G401 (cell line): ENCODE data around the gene CACNA2D2. TPM values are rescaled to one million over a fixed set of nuclear protein-coding genes. Genes with fewer than 3 reads are reported as not detected.

ENCODE experiments used
- DNase-seq: peaks from one replicate; pipeline ENCODE4 v3.0.0-alpha.2; 2015; ENCODE audit warnings: low spot score
- in situ Hi-C: cut with HindIII; loops from 2 replicates; pipeline ENCODE4 v1.10.0; 2016; ENCODE audit warnings: low sequenced_read_pairs, mixed read lengths
- total RNA-seq: library from RNA; depleted of rRNA; stranded (reverse); fragments of >200 nt; shearing (Covaris generic); gene quantifications from 2 replicates; pipeline ENCODE4 v1.2.3, GENCODE V29; 2014

CACNA2D2 gene
- total RNA-seq, 1 experiment from 2014 or later = 2.0 TPM

GRCh38 chr3:50342813-50343633 lies 160.4 kb downstream of the CACNA2D2 start:
- in situ Hi-C loops = no loop called here
- no peak for DNase-seq

- in situ Hi-C loops = no loop called here
- no peak for DNase-seq
These were observed 161.3 kb downstream of the CACNA2D2 start for GRCh38 chr3:50341996-50342650.

DNA sequence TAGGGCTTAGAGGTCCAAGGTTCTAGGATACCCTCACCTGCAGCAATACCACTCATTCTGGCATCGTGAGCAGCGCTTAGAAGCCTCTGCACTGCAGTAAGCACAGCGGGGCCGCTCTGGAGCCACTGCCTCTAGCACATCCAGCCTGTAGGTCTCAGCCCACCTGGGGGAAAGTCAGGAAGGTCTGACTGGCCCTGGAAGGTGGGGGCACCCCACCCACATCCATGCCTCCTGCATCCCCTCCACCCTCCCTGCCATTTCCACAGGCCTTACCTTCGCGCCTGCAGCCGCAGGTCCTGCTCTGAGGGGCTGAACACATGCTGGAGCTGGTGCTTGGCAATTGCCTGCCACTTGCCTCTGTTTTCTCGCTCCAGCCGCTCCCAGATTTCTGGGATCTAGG lies 161.9 kb downstream of the CACNA2D2 start:
- in situ Hi-C loops = no loop called here
- no peak for DNase-seq

GRCh38 chr3:50340448-50341329 lies 162.7 kb downstream of the CACNA2D2 start, which contains the start of gene RASSF1:
Gene RASSF1 (minus strand): TSS chr3:50340836. CDS start chr3:50340805, 31 bp downstream.
- DNase-seq = peak; percentile 57
- in situ Hi-C loops = no loop called here

DNA sequence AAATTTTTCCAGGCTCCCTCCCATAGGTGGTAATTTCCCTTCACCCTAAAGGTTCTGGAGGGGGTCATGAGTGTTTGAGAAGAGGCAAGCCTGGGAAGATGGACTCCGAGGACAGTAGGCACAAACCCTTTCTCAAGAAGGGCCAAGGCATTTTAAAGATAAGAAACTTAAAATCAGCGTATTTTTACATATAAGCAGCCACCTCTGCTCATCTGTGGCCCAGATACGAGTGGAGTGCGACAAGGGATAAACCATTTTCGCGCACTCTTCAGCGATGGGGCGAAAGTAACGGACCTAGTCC lies 163.3 kb downstream of the CACNA2D2 start:
- DNase-seq = no peak
- in situ Hi-C loops = no loop called here

- DNase-seq = no peak
- in situ Hi-C loops = no loop called here
These were observed 163.8 kb downstream of the CACNA2D2 start for GRCh38 chr3:50339485-50340146.

- in situ Hi-C loops = no loop called here
- DNase-seq = no peak
These were observed 164.5 kb downstream of the CACNA2D2 start for GRCh38 chr3:50338965-50339364.

DNA sequence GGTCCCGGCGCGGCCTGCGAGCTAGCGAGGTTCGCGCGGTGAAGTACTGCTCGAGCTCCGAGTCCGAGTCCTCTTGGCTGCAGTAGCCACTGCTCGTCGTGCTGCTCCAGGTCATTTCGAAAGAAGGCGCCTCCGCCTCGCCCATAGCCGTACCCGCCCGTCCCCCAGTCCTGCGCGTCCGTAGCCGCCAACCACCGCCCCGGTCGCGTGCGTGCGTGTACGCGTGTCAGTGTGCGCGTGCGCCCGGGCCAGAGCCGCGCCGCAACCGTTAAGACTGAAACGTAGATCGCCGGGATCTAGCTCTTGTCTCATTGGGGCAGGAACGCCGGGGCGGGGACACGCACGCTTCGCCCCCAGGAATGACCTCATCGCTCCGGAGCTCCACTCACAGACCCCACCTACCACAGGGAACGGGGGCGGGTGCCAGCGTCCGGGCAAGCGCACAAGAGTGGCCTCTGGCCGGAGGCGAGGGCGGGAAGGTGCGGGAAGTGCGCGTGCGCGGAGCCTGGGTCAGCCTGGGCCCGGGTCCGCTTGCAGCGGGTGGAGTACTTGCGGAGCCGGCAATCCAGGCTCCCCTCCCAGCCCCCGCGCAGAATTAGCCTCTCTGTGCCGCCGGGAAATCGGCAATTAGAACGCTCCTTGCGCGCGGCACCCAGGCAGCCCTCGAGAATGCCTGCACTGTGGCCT lies 166.1 kb downstream of the CACNA2D2 start:
- DNase-seq = peak; percentile 99
- in situ Hi-C loops = no loop called here

GRCh38 chr3:50336452-50337174 lies 166.8 kb downstream of the CACNA2D2 start:
- DNase-seq = no peak
- in situ Hi-C loops = no loop called here

- in situ Hi-C loops = no loop called here
- DNase-seq = no peak
These were observed 168.9 kb downstream of the CACNA2D2 start for GRCh38 chr3:50334339-50335075.

- no peak for DNase-seq
- in situ Hi-C loops = no loop called here
These were observed 169.6 kb downstream of the CACNA2D2 start for GRCh38 chr3:50333744-50334328.

GRCh38 chr3:50331364-50331907 lies 172.0 kb downstream of the CACNA2D2 start:
- in situ Hi-C loops = no loop called here

GRCh38 chr3:50330330-50330729 lies 173.1 kb downstream of the CACNA2D2 start:
- in situ Hi-C loops = no loop called here
- no peak for DNase-seq

More at GRCh38 chr3:50331364-50331907, 172.0 kb downstream of the CACNA2D2 start:
- DNase-seq = no peak

DNA sequence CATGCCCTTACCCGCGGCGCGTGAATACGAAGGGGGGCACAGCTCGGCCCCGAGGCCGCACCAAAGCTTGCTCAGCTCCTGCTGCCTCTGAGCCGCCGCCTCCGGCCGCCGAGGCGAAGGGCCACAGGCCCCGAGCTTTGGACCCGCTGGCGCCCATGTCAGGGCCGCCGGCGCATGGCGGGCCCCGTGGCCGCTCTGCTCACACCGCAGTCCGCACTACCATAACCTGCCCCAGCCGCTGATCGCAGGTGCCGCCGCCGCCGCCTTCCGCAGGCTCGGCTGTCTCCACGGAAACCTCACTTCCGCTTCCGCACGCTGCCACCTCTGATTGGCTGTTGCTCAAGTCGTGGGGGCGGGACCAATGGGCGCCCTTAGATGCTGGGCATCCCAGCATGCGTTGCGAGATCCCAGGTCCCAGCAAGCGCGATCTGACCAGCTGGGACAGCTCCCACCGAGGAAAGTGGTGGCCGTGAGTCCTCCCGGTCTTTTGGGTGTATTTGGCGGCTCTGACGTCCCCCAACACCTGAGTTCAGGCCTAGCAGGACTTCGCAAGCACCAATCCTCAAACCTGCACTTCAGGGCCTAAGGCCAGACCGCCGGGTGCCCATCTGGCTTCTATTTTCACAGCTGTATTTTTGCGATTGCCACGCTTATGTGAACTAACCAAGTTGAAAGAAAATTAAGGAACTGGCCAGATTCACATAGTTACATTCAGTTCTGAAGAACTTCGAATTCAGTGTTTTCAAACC lies 175.3 kb downstream of the CACNA2D2 start, which contains the start of gene TUSC2:
TSS of gene TUSC2 (minus strand) at position 281 of the 749 bp plus-strand sequence. CDS start at position 157, 124 bp downstream.
- peak; percentile 98 for DNase-seq
- in situ Hi-C loops = loop anchor here (5.0 kb wide), 1 partner anchor 86 kb away; no protein-coding TSS in a partner anchor

- in situ Hi-C loops = loop anchor here (5.0 kb wide), 1 partner anchor 85 kb away; no protein-coding TSS in a partner anchor
- DNase-seq = no peak
These were observed 176.3 kb downstream of the CACNA2D2 start for GRCh38 chr3:50327129-50327528.

- in situ Hi-C loops = loop anchor here (5.0 kb wide), 1 partner anchor 84 kb away; no protein-coding TSS in a partner anchor
- DNase-seq = no peak
These were observed 177.3 kb downstream of the CACNA2D2 start for GRCh38 chr3:50326182-50326541.
